HEK293T (cell line): ENCODE measurements around the gene TCEAL4.

Source experiments
- ARNT ChIP-seq: fragments of 450-650 bp; IDR thresholded peaks from 2 replicates; pipeline ENCODE4 v1.6.1; 2017; ENCODE audit warnings: mild to moderate bottlenecking
- BHLHE40 ChIP-seq: fragments of 450-650 bp; IDR thresholded peaks from 2 replicates; pipeline ENCODE4 v1.6.1; 2016; ENCODE audit warnings: mild to moderate bottlenecking, moderate library complexity, borderline replicate concordance
- CTBP1 ChIP-seq: fragments of 450-650 bp; IDR thresholded peaks from 2 replicates; pipeline ENCODE4 v1.6.1; 2016; ENCODE audit warnings: borderline replicate concordance
- ELF4 ChIP-seq: fragments of 450-650 bp; IDR thresholded peaks from 2 replicates; pipeline ENCODE4 v1.6.1; 2017; ENCODE audit warnings: antibody characterized with exemption
- FOXA1 ChIP-seq: fragments of 450-650 bp; IDR thresholded peaks from 2 replicates; pipeline ENCODE4 v1.6.1; 2016; ENCODE audit warnings: mild to moderate bottlenecking
- FOXK2 ChIP-seq: fragments of 450-650 bp; IDR thresholded peaks from 2 replicates; pipeline ENCODE4 v1.6.1; 2016; ENCODE audit warnings: mild to moderate bottlenecking
- FOXM1 ChIP-seq: fragments of 450-650 bp; IDR thresholded peaks from 2 replicates; pipeline ENCODE4 v1.6.1; 2017; ENCODE audit warnings: mild to moderate bottlenecking, borderline replicate concordance
- HDGF ChIP-seq: fragments of 450-650 bp; IDR thresholded peaks from 2 replicates; pipeline ENCODE4 v1.6.1; 2017; ENCODE audit warnings: antibody characterized with exemption, borderline replicate concordance
- L3MBTL2 ChIP-seq: fragments of 450-650 bp; conservative IDR thresholded peaks from 2 replicates; pipeline ENCODE4 v1.6.1; 2016; ENCODE audit warnings: mild to moderate bottlenecking
- NFRKB ChIP-seq: fragments of 450-650 bp; IDR thresholded peaks from 2 replicates; pipeline ENCODE4 v1.6.1; 2016; ENCODE audit warnings: mild to moderate bottlenecking, moderate library complexity
- SP1 ChIP-seq: fragments of 450-650 bp; IDR thresholded peaks from 2 replicates; pipeline ENCODE4 v1.6.1; 2017
- SUZ12 ChIP-seq: fragments of 450-650 bp; IDR thresholded peaks from 2 replicates; pipeline ENCODE4 v1.6.1; 2016; ENCODE audit warnings: mild to moderate bottlenecking
- TARDBP ChIP-seq: fragments of 450-650 bp; IDR thresholded peaks from 2 replicates; pipeline ENCODE4 v1.6.1; 2016
- ZNF384 ChIP-seq: fragments of 450-650 bp; IDR thresholded peaks from 2 replicates; pipeline ENCODE4 v1.6.1; 2016

DNA sequence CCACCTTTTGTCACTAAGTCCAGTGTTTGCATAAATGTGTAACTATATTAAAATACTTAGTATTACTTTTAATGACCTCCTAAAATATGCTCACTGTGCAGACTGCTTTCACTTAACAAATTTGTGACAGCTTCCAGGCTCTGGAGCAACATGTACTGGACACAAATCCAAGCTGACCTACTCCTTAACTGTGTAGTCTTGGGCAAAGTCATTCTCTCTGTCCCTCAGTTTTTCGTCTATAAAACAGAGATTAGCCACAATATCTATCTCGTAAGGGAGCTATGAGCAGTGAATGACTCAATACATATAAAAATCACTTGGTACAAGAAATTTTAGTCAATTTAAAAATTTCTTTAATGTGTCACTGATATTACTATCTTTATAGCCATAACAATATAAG lies 45.6 kb upstream of the TCEAL4 start:
- TF ChIP-seq ARNT (no peak), HDGF (no peak), SUZ12 (no peak), FOXK2 (no peak), TARDBP (no peak), ZNF384 (no peak), NFRKB (no peak), FOXM1 (no peak), ELF4 (no peak), FOXA1 (no peak), CTBP1 (no peak), L3MBTL2 (no peak), SP1 (no peak), BHLHE40 (no peak)
